ENCODE measurements around the gene HMOX1. TPM values are rescaled to one million over a fixed set of nuclear protein-coding genes. Genes with fewer than 3 reads are reported as not detected.
A peak's percentile ranks its signal among the peaks of the same experiment; 100 is the strongest.
"Not testable (repeated sequence)": the region's sequence is repeated elsewhere in the genome, so short reads cannot be mapped to it uniquely, and the experiment has no call there.

HMOX1 gene
- total RNA-seq, 1 donor from 2014 or later = 87.0 TPM

GRCh38 chr22:35378621-35379020 is 2.3 kb upstream of the HMOX1 start:
- DNase-seq (ENCODE audit: low spot score) = no peak

GRCh38 chr22:35379146-35379993 is 1.5 kb upstream of the HMOX1 start:
- no peak for DNase-seq (ENCODE audit: low spot score)

- no peak for DNase-seq (ENCODE audit: low spot score)
Observed at GRCh38 chr22:35380013-35380412, 883 bp upstream of the HMOX1 start.

GRCh38 chr22:35381424-35382009 is 621 bp downstream of the HMOX1 start:
- no peak for DNase-seq (ENCODE audit: low spot score)

- no peak for DNase-seq (ENCODE audit: low spot score)
Observed at GRCh38 chr22:35383679-35384071, 2.8 kb downstream of the HMOX1 start.

- DNase-seq (ENCODE audit: low spot score) = no peak
Observed at GRCh38 chr22:35384527-35384926, 3.6 kb downstream of the HMOX1 start.

GRCh38 chr22:35384975-35385588 is 4.2 kb downstream of the HMOX1 start:
- DNase-seq (ENCODE audit: low spot score) = no peak

GRCh38 chr22:35386670-35387288 is 5.9 kb downstream of the HMOX1 start:
- no peak for DNase-seq (ENCODE audit: low spot score)

GRCh38 chr22:35390933-35391332 is 10.0 kb downstream of the HMOX1 start:
- DNase-seq (ENCODE audit: low spot score) = no peak

- DNase-seq (ENCODE audit: low spot score) = no peak
Observed at GRCh38 chr22:35392357-35392756, 11.5 kb downstream of the HMOX1 start.

- DNase-seq (ENCODE audit: low spot score) = no peak
Observed at GRCh38 chr22:35393116-35394010, 12.5 kb downstream of the HMOX1 start.

GRCh38 chr22:35394011-35394312 is 13.1 kb downstream of the HMOX1 start:
- DNase-seq (ENCODE audit: low spot score) = no peak

- DNase-seq (ENCODE audit: low spot score) = no peak
Observed at GRCh38 chr22:35394810-35395563, 14.1 kb downstream of the HMOX1 start.

GRCh38 chr22:35396622-35397021 is 15.7 kb downstream of the HMOX1 start:
- not testable (repeated sequence) for DNase-seq (ENCODE audit: low spot score)

- DNase-seq (ENCODE audit: low spot score) = no peak
Observed at GRCh38 chr22:35397095-35397904, 16.4 kb downstream of the HMOX1 start.

GRCh38 chr22:35398591-35398973 is 17.7 kb downstream of the HMOX1 start:
- DNase-seq (ENCODE audit: low spot score) = no peak

- no peak for DNase-seq (ENCODE audit: low spot score)
Observed at GRCh38 chr22:35399114-35399677, 18.3 kb downstream of the HMOX1 start.

- DNase-seq (ENCODE audit: low spot score) = peak; percentile 99
Observed at GRCh38 chr22:35399678-35400500, 19.0 kb downstream of the HMOX1 start, which contains the start of gene MCM5. TSS of gene MCM5 (plus strand) at chr22:35400140. CDS start at chr22:35400439, 299 bp downstream.

All from mesenteric fat pad (tissue), 1 donor.